NCI-H1694 (cell line): Measurements from ENCODE around the gene SUDS3.
"Not testable (repeated sequence)": the region's sequence is repeated elsewhere in the genome, so short reads cannot be mapped to it uniquely, and the experiment has no call there.

Source experiments
- DNase-seq: peaks from one replicate; lab custom pipeline; 2025; lab: John Stamatoyannopoulos, UW

The SUDS3 gene

DNA sequence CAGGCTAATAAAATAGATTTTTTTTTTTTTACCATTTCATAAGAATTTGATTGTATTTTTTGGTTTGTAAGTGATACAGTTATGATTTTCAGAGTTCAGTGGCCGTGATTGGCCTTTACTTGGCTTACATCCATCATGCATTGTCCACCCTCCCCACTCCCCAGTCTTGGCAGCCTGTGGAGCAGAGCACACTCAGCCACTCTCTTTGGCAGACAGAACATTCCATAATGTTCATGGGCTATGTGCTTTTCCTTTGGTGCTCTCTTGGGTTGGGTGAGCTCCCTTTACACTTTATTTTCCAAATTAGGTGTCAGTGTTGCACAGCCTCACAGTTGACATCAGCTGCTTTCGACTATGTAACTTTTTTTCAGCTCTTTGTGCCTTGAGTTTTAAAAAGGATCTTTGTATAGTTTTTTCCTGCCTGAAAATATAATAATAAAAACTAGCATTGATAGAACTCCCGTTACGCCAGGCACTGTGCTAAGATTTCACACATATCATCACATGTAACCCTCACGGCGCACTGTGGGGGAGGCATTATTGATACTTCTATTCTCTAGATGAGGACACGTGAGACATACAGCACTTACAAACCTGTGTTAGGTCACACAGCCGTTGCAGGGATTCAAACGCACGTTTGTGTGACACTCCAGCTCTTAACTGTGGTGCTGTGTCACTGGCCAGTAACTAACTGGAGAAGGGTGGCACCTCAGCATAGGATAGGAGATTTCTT, 21.5 kb downstream of the SUDS3 start:
- no peak for DNase-seq

DNA sequence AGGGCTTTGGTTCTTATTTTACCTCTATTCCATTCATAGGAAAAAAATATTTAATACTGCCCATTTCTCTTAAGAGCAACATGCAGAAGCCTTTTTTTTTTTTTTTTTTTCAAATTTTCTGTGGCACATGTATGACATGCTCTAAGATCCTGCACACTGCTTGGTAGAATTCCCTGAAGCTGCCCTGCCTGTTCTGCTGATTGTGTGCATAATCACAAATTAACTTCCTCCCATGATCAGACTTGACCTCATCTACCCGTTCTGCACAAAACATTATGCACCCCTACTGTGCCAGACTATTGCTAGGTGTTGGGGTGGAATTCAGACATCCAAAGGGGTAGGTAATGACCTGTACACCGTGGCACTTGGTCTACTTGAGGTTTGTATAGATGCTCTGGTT, 22.2 kb downstream of the SUDS3 start:
- DNase-seq: no peak

DNA sequence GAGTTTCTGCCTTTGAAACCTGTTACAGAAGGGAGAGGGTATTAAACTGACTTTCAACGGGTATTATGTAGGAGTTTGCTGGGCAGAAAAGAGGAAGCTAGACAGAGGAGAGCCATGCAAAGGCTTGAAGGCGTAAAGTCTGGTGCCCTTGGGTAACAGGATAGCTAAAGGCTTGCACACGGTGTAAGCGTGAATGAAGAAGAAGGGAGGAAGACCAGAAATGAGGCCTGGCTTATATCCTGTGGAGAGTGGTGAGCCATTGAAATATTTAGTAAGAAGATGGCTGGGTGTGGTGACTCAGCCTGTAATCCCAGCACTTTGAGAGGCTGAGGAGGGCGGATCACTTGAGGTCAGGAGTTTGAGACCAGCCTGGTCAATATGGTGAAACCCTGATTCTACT, 22.6 kb downstream of the SUDS3 start:
- DNase-seq: no peak

DNA sequence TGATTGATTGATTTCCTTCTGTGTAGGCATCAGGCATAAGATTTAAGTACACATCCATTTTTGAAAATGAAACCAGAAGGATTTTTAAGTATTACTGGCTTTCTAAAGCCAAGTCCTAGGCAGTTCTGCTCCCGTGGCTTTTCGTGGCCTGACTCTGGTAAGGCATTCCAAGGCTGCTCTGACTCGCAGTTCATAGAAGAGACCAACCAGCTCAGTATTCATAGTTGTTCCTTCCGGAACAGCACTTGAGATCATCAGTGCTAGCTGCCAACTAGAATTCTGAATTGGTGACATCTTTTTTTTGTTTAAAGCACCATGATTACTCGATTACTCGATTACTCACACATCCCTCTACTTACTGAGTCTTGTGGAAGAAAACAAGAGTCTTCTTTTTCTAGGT, 25.9 kb downstream of the SUDS3 start:
- no peak for DNase-seq

DNA sequence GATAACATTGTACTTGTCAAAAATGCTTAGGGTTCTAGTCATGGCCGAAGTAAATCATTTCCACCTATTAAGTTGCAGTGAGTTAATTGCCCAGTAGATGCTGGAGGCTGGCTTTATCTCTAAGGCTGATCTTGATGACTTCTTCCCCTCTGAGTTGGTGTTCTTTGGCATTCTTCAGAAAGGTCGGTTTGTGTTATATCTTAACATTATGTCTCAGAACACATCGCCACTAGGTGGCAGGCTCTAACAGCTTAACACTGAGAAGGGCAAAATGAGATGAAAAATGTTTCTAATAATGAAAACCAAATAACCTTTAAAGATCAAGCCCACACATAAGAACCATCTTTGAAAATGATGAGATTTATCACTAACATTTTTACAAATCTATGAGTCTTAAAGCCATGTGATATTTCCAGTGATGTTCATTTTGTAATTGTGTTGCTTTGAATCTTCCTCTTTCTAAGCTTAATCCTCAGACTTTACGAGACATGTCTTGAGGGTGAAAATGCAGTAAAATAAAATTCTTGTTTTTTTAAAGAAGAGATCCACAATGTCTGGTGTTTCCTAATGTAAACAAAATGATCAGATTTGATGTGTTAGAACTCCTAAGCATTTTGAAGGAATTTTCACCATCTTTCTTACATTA, 28.6 kb downstream of the SUDS3 start:
- DNase-seq: peak; percentile 57

DNA sequence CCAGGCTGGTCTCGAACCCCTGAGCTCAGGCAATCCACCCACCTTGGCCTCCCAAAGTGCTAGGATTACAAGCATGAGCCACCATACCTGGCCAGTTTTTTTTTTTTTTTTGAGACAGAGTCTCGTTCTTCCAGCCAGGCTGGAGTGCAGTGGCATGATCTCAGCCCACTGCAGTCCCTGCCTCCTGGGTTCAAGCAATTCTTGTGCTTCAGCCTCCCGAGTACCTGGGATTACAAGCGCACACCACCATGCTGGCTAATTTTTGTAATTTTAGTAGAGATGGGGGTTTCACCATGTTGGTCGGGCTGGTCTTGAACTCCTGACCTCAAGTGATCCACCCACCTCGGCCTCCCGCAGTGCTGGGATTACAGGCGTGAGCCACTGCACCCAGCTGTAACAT, 31.9 kb downstream of the SUDS3 start:
- not testable (repeated sequence) for DNase-seq

DNA sequence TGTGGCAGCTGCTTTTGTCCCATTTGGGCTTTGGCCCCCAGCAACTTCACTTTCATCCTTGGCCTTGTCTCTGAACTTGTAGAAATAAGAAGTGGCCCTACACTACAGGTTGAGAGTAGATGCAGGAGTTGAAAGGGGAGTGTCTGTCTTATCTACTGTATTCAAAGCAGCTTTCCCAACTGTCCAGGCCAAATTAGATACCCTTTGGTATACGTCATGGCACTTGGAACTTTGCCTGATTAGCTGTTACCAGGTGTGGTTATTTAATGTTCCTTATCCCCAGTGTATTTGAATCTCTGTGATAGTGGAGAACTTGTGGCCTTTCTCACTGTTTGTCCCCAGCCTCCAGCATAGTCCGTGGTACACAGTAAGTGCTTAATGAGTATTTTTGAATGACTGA, 33.5 kb downstream of the SUDS3 start:
- DNase-seq: no peak

DNA sequence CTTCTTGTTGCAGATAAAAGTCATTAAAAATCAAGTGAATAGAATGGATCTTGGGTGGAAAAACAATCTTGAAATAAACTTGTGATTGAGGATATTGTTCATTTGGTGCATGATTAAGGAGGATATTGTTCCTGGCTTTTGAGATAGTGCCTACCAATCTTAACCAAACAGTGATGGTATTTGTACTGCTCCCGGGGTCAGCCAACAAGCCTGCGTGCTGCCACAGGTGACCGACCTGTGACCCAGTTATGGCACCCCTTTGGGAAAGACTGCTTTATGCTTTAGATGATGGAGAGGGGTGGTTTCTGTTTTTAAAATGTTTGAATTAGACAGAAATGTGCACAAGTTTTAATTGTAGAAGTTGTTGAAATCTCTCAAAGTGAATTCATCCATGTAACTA, 41.6 kb downstream of the SUDS3 start:
- no peak for DNase-seq

DNA sequence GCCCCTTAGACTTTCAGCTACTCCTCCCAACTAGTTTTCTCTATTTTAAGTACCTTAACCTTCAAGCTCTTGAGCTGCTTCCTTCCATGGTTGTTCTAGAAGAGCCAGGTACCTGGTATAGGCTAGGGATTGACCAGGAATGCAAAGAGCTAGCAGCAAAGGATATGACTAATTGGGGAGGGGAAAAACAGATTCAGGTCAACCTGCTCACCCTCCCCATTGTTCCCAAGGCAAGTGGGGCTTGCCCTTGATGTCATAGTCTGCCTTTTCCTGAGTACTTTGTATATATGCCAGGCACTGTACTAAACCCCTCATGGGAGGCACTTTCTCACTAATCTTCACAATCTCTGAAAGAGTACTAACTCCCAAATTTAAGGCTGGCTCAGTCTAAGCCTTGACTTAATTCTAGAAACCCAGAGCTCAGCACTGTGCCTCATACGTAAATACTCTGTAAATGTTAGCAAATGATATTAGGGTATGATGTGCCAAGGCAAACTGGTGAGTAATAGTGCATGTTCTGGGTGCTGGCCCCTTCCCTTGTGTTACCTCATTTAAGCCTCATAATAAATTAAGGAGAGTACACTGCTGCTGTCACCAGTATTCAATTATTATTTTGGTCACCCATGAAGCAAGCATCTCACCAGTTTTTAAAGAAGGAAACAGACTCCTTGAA, 42.2 kb downstream of the SUDS3 start:
- DNase-seq: no peak

DNA sequence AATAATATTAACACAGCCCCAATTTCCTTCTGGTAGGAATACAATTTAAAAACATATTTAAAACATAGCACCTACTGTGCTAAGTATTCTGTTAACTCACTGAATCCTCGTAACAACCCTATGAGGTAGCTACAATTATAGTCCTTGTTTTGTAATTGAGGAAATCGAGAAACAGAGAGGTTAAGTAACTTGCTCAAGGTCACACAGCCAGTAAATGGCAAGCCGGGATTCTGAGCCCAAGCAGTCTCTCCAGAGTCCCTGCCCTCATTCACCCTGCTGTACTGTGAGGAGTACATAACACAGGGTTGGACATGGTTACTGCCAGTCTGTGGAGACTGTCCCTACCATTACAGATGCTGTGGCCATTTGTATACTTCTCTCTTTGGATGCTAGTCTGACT, 44.3 kb downstream of the SUDS3 start:
- no peak for DNase-seq

DNA sequence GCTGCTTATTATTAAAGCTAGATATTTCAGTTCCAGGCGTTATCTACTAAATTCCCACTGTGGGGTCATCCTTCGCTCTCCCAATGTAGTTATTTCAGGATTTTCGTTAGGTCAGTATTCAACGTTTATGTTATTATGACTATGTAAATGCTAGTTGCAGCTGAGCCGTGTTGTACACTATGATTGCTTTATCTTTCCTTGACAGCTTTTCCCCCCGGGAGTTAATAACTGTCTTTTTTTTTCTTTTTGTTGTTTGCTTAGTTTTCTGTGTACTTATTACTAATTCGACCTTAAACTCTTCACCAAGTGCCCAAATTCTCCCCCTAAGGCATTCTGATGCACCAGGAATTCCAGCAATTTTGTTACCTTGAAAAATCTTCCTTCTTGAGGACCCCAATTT, 48.5 kb downstream of the SUDS3 start:
- no peak for DNase-seq

DNA sequence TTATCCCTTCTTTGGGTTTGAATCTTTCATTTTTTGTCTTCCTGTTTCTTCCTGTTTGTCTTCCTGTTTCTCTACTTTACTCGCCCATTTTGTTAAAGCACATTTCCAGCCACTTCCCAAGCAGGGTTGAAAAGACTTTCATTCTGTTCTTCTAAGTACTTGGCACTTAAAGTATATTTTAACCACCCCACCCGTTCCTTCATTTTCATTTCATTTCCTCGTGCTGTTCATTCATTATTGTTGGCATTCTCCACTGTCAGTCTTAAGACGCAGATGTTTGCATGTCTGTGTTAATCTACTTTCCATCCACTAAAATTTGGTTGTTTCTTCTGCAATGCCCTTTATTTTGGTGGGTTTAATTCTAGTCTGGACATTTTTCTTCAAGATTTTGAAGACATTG, 49.0 kb downstream of the SUDS3 start:
- DNase-seq: no peak

DNA sequence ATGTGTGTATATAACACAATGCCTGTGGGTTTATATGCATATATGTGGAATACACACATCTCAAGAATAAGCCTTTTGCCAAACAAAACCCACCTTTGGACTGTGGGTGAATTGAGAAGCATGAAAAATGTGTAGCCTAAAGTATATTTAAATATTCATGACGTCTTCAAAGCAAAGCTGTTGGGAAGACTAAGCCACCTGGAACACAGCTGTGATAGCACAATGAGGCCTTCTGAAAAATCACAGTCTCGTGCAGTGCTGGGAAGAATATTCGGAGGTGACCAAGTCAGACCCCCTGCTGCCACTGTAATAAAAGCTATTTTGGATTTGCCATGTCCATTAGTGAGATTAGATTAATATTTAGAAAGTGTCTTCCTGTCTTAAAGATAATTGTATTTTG, 51.5 kb downstream of the SUDS3 start:
- no peak for DNase-seq

DNA sequence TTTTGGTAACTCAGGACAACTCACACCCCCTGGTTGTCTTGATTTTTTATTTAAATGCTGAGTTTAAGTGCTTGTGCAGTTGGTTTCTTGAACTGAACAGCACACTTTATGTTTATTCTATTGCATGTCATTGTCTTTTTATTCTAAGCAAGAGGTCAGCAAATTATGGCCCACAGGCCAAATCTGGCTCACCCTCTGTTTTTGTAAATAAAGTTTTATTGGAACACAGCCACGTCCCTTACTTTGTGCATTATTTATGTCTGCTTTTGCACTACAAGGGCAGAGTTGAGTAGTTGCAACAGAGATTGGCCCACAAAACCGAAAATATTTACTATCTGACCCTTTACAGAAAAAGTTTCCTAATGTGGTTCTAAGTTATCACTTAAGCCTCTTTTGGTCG, 52.3 kb downstream of the SUDS3 start:
- DNase-seq: no peak

DNA sequence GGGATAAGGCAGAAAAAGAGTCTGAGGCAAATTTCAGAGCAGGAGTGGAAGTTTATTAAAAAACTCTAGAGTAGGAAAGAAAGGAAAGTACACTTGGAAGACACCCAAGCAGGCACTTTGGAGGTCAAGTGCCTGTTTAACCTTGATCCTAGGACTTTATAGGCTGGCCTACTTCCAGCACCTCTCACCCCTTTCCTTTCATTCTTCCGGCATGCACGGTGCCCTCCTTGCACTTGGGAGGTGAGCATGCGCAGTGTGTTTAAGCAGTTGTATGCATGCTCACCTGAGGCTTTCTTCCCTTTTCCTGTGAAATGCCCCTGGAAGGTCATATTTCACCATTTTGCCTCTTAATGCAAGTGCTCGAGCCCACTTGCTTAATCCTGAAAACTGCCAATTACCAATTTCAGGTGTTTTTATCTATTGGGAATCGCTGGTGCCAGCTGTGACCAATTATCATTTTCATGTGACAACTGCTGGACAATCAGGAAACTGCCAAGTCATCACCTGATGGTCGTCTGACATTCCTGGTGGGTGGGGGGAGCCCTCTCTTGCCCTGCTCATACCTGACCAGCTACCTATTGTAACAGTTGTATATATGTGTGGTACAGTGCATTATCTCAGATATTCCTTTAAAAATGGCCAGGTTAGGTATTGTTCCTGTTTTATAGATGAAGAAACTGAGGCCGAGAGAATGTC, 53.5 kb downstream of the SUDS3 start:
- no peak for DNase-seq

DNA sequence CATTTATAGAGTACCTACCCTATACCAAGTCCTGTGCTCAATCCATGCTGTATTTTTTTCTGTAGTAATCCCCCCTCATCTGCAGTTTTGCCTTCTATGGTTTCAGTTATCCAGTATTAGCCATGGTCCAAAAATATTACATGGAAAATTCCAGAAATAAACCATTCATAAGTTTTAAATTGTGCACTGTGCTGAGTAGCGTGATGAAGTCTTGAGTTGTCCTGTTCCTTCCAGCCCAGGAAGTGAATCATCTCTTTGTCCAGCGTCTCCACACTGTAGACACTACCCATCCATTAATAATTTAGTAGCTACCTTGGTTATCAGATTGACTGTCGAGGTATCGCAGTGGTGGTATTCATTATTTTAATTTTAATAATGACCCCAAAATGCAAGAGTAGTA, 54.2 kb downstream of the SUDS3 start:
- no peak for DNase-seq

DNA sequence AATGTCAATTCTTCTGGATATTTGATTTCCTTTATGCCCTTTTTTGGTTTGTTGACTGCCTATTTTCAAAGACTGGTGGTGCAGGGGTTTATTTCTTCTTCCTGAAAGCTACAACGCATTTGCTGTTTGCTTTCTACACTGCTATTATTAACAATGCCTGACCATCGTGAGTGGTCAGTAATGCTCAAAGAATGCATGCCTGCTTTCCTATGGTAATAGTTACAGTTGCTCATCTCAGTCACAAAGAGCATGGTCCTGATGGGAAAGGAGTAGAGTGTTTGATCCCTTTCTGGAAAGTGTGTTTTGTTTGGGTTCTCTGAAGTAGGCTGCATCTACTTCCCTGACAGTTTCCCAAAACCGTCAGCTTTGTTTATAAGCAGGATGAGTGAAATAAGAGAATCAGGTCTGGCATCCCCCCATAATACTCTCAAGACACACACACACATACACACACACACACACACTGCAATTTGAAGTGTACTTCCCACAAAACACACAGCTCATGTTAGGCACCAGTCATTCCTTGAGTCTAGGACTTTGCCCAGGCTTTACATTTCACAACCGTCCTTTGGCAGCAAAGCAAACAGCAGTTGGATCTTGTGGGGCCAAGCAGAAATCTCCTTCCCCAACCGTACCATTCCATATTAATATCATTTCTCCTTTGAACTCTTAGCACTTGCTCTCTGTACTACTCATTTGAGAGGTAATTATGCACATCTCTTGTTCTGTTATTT, 56.6 kb downstream of the SUDS3 start:
- DNase-seq: no peak

DNA sequence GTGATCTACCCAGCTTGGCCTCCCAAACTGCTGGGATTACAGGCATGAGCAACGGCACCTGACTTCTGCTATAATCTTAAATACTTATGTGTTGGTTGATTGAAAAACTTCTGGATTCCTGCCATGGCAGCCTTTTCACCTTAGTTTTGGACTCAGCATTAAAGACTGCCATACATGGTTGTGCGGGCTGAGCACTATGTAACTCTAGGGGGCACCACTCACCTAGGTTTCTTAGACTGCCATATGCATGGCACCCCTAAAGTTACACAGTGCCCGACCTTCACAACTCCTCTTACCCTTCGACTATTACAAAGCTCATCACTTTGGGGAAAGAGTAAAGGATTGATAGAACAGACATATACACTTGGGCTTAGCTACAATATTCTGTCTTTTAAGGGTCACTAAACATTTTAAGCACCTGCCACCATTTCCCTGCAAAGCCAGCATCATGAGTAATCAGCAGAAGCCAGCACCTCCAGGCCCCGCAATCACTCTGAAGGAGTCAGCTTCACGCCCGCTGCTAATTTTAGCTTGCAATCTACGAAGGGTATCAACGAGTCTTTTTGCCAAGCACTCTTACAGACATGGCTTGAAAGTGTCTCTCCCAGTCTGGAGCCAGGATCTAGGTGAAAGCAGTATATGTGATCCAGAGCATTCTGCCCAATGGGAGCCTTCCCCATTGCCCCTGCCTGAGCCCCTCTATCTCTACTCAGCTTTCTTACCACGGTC, 59.8 kb downstream of the SUDS3 start:
- no peak for DNase-seq

DNA sequence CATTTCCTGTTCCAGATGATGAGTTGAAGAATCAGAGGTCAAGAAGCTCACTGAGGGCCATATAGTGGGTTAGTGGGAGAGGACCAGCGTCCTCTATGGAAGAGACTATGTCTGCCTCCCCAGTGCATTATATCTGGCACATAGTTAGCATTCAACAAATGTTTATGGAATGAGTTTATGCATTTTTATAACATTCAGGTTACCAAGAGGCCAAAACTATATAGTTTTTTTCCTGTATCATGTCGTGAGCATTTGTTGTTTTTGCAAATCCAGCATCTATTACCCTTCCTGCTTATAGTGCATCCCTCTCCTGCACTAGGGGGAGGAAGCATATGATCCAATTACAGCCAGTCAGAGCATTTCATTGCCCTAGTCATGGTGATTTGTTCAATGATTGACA, 60.6 kb downstream of the SUDS3 start:
- no peak for DNase-seq

DNA sequence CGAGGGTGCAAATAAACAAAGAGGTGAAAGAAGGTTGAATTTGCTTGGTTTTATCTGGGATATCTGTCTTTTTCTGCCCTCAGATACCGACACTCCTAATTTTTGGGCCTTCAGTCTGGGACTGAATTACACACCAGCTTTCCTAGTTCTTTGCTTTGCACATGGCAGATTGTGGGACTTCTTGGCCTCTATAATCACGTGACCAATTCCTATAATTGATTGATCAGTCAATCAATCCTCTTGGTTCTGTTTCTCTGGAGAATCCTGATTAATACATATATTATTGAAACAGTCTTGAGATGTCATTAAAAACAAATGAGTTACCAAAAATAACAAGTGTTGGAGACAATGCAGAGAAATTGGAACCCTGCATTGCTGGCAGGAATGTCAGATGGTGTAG, 62.7 kb downstream of the SUDS3 start:
- DNase-seq: no peak

DNA sequence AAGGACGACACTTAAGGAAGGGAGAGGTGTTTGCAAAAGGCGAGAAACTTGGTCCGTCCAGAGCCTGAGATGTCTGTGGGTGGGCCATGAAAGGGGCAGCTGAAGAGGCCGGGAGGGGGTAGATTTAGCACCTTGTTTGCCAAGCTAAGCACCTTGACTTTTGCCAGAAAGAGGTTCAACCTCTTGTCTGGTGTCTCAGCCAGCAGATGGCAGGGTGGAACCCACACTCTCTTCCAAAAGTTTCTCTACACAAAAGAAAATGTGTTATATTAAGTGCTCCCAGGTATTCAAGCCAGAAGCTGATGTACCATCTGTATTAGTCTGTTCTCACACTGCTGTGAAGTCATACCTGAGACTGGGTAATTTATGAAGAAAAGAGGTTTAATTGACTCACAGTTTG, 69.9 kb downstream of the SUDS3 start:
- no peak for DNase-seq

DNA sequence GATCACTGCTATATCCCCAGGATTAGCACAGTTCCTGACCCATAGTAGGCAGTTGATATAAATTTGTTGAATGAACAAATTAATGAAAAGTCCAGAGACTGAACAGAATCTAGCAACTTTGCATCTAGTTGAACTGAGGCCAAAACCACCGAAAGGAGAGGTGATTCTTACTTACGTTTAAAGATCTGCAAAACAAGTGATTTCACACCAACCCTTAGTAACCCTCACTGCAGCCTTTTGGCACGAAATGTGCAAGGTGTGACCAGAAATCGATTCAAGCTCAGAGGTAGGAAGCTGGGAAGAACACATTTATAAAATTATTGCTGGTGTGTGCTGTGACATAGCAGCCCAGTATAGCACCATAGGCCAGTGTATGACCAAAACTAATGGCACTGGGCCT, 70.8 kb downstream of the SUDS3 start:
- no peak for DNase-seq
